ENCODE measurements around the gene HSCB.
"Not testable (repeated sequence)": the region's sequence is repeated elsewhere in the genome, so short reads cannot be mapped to it uniquely, and the experiment has no call there.

HSCB gene

GRCh38 chr22:28792491-28793383 is 50.9 kb downstream of the HSCB start:
- DNase-seq, result no peak

- DNase-seq, result no peak
These were observed 52.2 kb downstream of the HSCB start for GRCh38 chr22:28793976-28794584.

GRCh38 chr22:28795071-28795693 is 53.3 kb downstream of the HSCB start:
- DNase-seq, result no peak

GRCh38 chr22:28795932-28796856 is 54.4 kb downstream of the HSCB start:
- no peak for DNase-seq

- peak; percentile 83 for DNase-seq
These were observed 57.2 kb downstream of the HSCB start for GRCh38 chr22:28798810-28799605.

- DNase-seq, result peak; percentile 30
These were observed 57.9 kb downstream of the HSCB start for GRCh38 chr22:28799606-28800307.

GRCh38 chr22:28800308-28801041 is 58.6 kb downstream of the HSCB start, which contains the start of gene XBP1:
TSS of gene XBP1 (minus strand) at chr22:28800569.
- DNase-seq, result peak; percentile 93

GRCh38 chr22:28801845-28802594 is 60.2 kb downstream of the HSCB start:
- no peak for DNase-seq

GRCh38 chr22:28802595-28803123 is 60.8 kb downstream of the HSCB start:
- DNase-seq, result no peak

- DNase-seq, result not testable (repeated sequence)
These were observed 63.6 kb downstream of the HSCB start for GRCh38 chr22:28805426-28805825.

Measured in activated CD4-positive, alpha-beta T cell treated with anti-CD3 and anti-CD28 coated beads, Interleukin-2, amount 50 U/mL, for 16 hours (primary cell).